GM12872 (cell line): Measurements from ENCODE around the gene FXYD2.

ENCODE experiments used
- CTCF ChIP-seq: IDR thresholded peaks from 3 replicates; pipeline ENCODE4 v1.5.1; 2011; ENCODE audit warnings: low read depth, mild to moderate bottlenecking, low read length, moderate library complexity; ENCODE audit not compliant: insufficient read depth

The FXYD2 gene

GRCh38 chr11:117771197-117771596, 53.3 kb downstream of the FXYD2 start:
- no peak for TF ChIP-seq CTCF

- TF ChIP-seq CTCF, result no peak
Measured at GRCh38 chr11:117770061-117770460, 54.5 kb downstream of the FXYD2 start.
